Testis (tissue), 2 donors: ENCODE results near the gene RPTOR.
"Not testable (repeated sequence)": the region's sequence is repeated elsewhere in the genome, so short reads cannot be mapped to it uniquely, and the experiment has no call there.

Experiments used
- POLR2A ChIP-seq: fragments of 450-650 bp; IDR thresholded peaks from one replicate; pipeline ENCODE4 v1.6.1; 2017; ENCODE audit warnings: antibody characterized with exemption, mild to moderate bottlenecking, moderate library complexity
- TF ChIP-seq, protein P1 (sequence below), 3 experiments: fragments of 450-650 bp in 2 of 3; fragments of 200-600 bp in 1 of 3; sonication (generic) in 1 of 3; IDR thresholded peaks; one replicate each; pipeline ENCODE4 v1.5.1; 2016 to 2019; ENCODE audit warnings: antibody characterized with exemption in 3 of 3, mild to moderate bottlenecking in 2 of 3, moderate library complexity in 1 of 3

DNA sequence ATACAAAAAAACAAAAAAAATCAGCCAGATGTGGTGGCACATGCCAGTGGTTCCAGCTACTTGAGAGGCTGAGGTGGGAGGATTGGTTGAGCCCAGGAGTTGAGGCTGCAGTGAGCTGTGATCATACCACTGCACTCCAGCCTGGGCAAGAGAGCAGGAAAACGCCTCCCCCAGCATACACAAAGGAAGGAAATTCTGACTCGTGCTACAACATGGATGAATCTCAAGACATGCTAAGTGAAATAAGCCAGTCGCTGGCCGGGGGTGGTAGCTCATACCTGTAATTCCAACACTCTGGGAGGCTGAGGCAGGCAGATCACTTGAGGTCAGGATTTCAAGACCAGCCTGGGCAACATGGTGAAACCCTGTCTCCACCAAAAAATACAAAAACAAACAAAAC, 37.5 kb upstream of the RPTOR start:
- TF ChIP-seq, protein P1, sequence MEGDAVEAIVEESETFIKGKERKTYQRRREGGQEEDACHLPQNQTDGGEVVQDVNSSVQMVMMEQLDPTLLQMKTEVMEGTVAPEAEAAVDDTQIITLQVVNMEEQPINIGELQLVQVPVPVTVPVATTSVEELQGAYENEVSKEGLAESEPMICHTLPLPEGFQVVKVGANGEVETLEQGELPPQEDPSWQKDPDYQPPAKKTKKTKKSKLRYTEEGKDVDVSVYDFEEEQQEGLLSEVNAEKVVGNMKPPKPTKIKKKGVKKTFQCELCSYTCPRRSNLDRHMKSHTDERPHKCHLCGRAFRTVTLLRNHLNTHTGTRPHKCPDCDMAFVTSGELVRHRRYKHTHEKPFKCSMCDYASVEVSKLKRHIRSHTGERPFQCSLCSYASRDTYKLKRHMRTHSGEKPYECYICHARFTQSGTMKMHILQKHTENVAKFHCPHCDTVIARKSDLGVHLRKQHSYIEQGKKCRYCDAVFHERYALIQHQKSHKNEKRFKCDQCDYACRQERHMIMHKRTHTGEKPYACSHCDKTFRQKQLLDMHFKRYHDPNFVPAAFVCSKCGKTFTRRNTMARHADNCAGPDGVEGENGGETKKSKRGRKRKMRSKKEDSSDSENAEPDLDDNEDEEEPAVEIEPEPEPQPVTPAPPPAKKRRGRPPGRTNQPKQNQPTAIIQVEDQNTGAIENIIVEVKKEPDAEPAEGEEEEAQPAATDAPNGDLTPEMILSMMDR (IDR thresholded peaks at IDR 0.05), result not testable (repeated sequence)
- not testable (repeated sequence) for TF ChIP-seq POLR2A
